ENCODE results near the gene AHDC1. TPM values are rescaled to one million over a fixed set of nuclear protein-coding genes. Genes with fewer than 3 reads are reported as not detected.

AHDC1 gene
- total RNA-seq, 1 experiment from 2014 or later: 20.8 TPM

DNA sequence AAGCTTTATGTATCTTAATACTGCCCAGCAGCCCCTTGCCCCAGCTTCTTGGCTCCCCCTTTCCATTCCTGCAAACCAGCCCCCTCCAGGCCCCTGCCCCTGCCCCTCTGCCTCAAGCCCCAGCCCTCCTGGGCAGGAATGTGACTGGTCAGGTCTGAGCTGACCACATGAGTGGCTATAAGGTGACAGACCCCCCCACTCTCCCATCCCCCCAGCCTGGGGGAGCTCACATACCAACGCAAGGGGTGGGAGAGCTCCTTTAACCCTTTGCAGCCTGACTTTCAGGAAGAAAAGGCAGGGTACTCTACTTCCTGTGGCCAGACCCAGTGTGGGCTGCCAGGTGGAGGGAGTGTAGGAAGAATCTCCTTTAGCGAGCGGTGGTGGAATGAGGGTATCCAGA is 33.2 kb downstream of the AHDC1 start:
- CTCF ChIA-PET: interaction anchor here (1.1 to 3.8 kb wide), 2 partner anchors 14 to 30 kb away, joined by 3 to 12 read pairs; no protein-coding TSS in a partner anchor
- Mint-ChIP-seq H3K9me3 (ENCODE audit: low read depth, unreplicated experiment) (no peaks in the 10 kb centered on the region), H3K36me3 (ENCODE audit: insufficient read depth, unreplicated experiment) (peaks cover 16% of the 10 kb centered on the region), H3K4me3 (ENCODE audit: low read depth, unreplicated experiment) (no peak overlapping the region), H3K27ac (ENCODE audit: unreplicated experiment) (no peak overlapping the region), H3K4me1 (ENCODE audit: low read depth, unreplicated experiment) (peaks cover 83% of the 10 kb centered on the region), H3K27me3 (ENCODE audit: unreplicated experiment) (no peaks in the 10 kb centered on the region)
- intact Hi-C loops (cut with micrococcal nuclease; ENCODE audit: unreplicated experiment): no loop called here
- no peak for TF ChIP-seq CTCF (IDR thresholded peaks at IDR 0.05; ENCODE audit: unreplicated experiment)
- no peak for DNase-seq
- BruUV-seq (replicated peaks): no TSS peak

DNA sequence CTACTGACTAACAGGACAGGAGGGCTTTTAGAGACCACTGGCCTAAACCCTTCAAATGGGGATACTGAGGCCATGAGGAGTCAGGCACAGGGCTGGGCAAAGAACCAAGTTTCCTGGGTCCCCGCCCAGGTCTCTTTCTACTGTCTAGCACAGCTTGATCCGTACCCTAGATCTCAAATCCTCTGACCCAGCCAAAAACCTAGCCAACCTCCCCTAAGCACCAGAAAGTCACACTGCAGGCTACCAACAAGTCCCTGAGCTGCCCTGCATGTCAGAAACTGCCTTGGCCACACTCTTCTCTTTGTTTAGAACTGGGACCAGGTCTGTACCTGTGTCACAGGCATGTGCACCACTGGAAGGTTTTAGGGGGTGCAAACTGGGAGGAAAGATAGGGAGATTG is 33.6 kb downstream of the AHDC1 start:
- intact Hi-C loops (cut with micrococcal nuclease; ENCODE audit: unreplicated experiment): no loop called here
- CTCF ChIA-PET: interaction anchor here (1.1 to 3.8 kb wide), 2 partner anchors 13 to 31 kb away, joined by 3 to 12 read pairs; no protein-coding TSS in a partner anchor
- TF ChIP-seq CTCF (IDR thresholded peaks at IDR 0.05; ENCODE audit: unreplicated experiment): no peak
- Mint-ChIP-seq H3K9me3 (ENCODE audit: low read depth, unreplicated experiment) (no peaks in the 10 kb centered on the region), H3K4me1 (ENCODE audit: low read depth, unreplicated experiment) (peaks cover 86% of the 10 kb centered on the region), H3K4me3 (ENCODE audit: low read depth, unreplicated experiment) (no peak overlapping the region), H3K36me3 (ENCODE audit: insufficient read depth, unreplicated experiment) (peaks cover 16% of the 10 kb centered on the region), H3K27me3 (ENCODE audit: unreplicated experiment) (no peaks in the 10 kb centered on the region), H3K27ac (ENCODE audit: unreplicated experiment) (no peak overlapping the region)
- BruUV-seq (replicated peaks): no TSS peak
- DNase-seq: no peak

GRCh38 chr1:27569506-27570291 is 34.2 kb downstream of the AHDC1 start:
- DNase-seq: no peak

GRCh38 chr1:27569088-27569460 is 34.9 kb downstream of the AHDC1 start:
- Mint-ChIP-seq H3K27ac (ENCODE audit: unreplicated experiment) (peak overlapping the region; percentile 69), H3K27me3 (ENCODE audit: unreplicated experiment) (no peaks in the 10 kb centered on the region), H3K9me3 (ENCODE audit: low read depth, unreplicated experiment) (no peaks in the 10 kb centered on the region), H3K36me3 (ENCODE audit: insufficient read depth, unreplicated experiment) (peaks cover 12% of the 10 kb centered on the region), H3K4me3 (ENCODE audit: low read depth, unreplicated experiment) (peak overlapping the region; percentile 59), H3K4me1 (ENCODE audit: low read depth, unreplicated experiment) (peaks cover 81% of the 10 kb centered on the region)
- TF ChIP-seq CTCF (IDR thresholded peaks at IDR 0.05; ENCODE audit: unreplicated experiment): no peak
- DNase-seq: no peak
- BruUV-seq (replicated peaks): no TSS peak
- CTCF ChIA-PET: interaction anchor here (0.6 to 3.0 kb wide), 9 partner anchors 10 to 133 kb away, joined by 3 to 34 read pairs (median 5); no protein-coding TSS in a partner anchor
- intact Hi-C loops (cut with micrococcal nuclease; ENCODE audit: unreplicated experiment): no loop called here

More at GRCh38 chr1:27569506-27570291, 34.2 kb downstream of the AHDC1 start:
- TF ChIP-seq CTCF (IDR thresholded peaks at IDR 0.05; ENCODE audit: unreplicated experiment): no peak
- H3K27ac Mint-ChIP-seq (ENCODE audit: unreplicated experiment): peak overlapping the region; percentile 69
- no TSS peak for BruUV-seq (replicated peaks)
- H3K27me3 Mint-ChIP-seq (ENCODE audit: unreplicated experiment): no peaks in the 10 kb centered on the region
- peaks cover 14% of the 10 kb centered on the region for H3K36me3 Mint-ChIP-seq (ENCODE audit: insufficient read depth, unreplicated experiment)
- H3K4me1 Mint-ChIP-seq (ENCODE audit: low read depth, unreplicated experiment): peaks cover 86% of the 10 kb centered on the region
- no peaks in the 10 kb centered on the region for H3K9me3 Mint-ChIP-seq (ENCODE audit: low read depth, unreplicated experiment)
- CTCF ChIA-PET: interaction anchor here (0.6 to 1.8 kb wide), 5 partner anchors 17 to 64 kb away, joined by 3 to 7 read pairs (median 5); no protein-coding TSS in a partner anchor
- intact Hi-C loops (cut with micrococcal nuclease; ENCODE audit: unreplicated experiment): no loop called here
- H3K4me3 Mint-ChIP-seq (ENCODE audit: low read depth, unreplicated experiment): peak overlapping the region; percentile 59
